ENCODE measurements around the gene TBX6. TPM values are rescaled to one million over a fixed set of nuclear protein-coding genes. Genes with fewer than 3 reads are reported as not detected.

Gene TBX6
- total and polyA plus RNA-seq, 2 of the 4 experiments (the other 2 are of a cell fraction) = 0.10 TPM; not detected in 1

DNA sequence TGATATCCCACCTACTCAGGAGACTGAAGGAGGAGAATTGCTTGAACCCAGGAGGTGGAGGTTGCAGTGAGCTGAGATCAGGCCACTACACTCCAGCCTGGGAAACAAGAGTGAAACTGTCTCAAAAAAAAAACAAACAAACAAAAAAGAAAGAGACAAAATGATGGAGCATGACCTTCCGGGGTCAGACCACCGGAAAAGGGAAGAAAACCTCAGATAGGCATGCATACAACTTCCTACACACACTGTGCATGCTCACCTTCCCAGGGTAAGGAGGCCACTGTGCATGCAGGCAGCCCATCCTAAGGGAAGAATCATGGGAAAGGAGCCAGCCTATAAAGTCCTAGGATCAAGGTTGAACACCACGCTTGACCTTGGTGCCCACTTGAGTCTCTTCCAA, 40.9 kb upstream of the TBX6 start:
- Histone ChIP-seq H3K56ac (ENCODE audit: extremely low read depth, insufficient read depth, low read length) (no peak overlapping the region), H3K23ac (ENCODE audit: low read depth, low read length) (no peak overlapping the region), H3K79me1 (ENCODE audit: low read depth in 1 of 2, low read length in 2 of 2) (no peaks in the 10 kb centered on the region), H3K27ac (ENCODE audit: insufficient read depth, low read length) (no peak overlapping the region), H3K9me1 (ENCODE audit: insufficient read depth, low read length) (peaks cover 7% of the 10 kb centered on the region; the same call in 1 of the 2 replicates), H4K8ac (ENCODE audit: low read depth in 2 of 2, low read length in 2 of 2) (no peak overlapping the region), H2AK5ac (ENCODE audit: low read depth, low read length) (no peak overlapping the region), H3K4me2 (ENCODE audit: low read depth, low read length) (no peak overlapping the region), H2BK120ac (ENCODE audit: low read depth, low read length) (no peak overlapping the region), H2BK15ac (ENCODE audit: low read depth, low read length) (no peak overlapping the region), H3K36me3 (ENCODE audit: control insufficient read depth, insufficient read depth, low read length) (no peaks in the 10 kb centered on the region), H3K9me3 (ENCODE audit: control insufficient read depth, insufficient read depth, low read length) (no peaks in the 10 kb centered on the region), H4K20me1 (ENCODE audit: insufficient read depth, low read length) (no peaks in the 10 kb centered on the region; the same call in 1 of the 2 replicates), H3K27me3 (ENCODE audit: control insufficient read depth, insufficient read depth, low read length) (peaks cover 7% of the 10 kb centered on the region), H2AK9ac (replicated peaks; ENCODE audit: low read depth, low read length, poor library complexity) (peak overlapping the region; percentile 28), H3K4me1 (ENCODE audit: control insufficient read depth, insufficient read depth, low read length) (peaks cover 4% of the 10 kb centered on the region; the same call in 1 of the 2 replicates), H2BK20ac (ENCODE audit: low read depth, low read length) (no peak overlapping the region), H3K18ac (ENCODE audit: low read depth, low read length) (no peak overlapping the region), H3K4me3 (ENCODE audit: insufficient read depth, low read depth, low read length) (no peak overlapping the region), H2AFZ (replicated peaks; ENCODE audit: low read length, poor library complexity) (no peak overlapping the region), H4K5ac (ENCODE audit: low read depth, low read length) (no peak overlapping the region), H3K4ac (ENCODE audit: low read depth, low read length) (no peak overlapping the region), H3K14ac (replicated peaks; ENCODE audit: low read depth, low read length) (no peak overlapping the region), H2BK5ac (ENCODE audit: low read depth, low read length, poor library complexity, severe bottlenecking) (no peak overlapping the region), H4K91ac (ENCODE audit: insufficient read depth, low read depth, low read length) (no peak overlapping the region), H3K9ac (ENCODE audit: low read depth, low read length) (no peak overlapping the region)
- ChIA-PET CTCF (no interaction called here), POLR2A (ENCODE audit: unreplicated experiment) (no interaction called here)
- in situ Hi-C loops (cut with MboI; ENCODE audit: low sequenced_read_pairs) (no loop called here), intact Hi-C loops (cut with micrococcal nuclease) (no loop called here), dilution Hi-C loops (cut with HindIII; ENCODE audit: low sequenced_read_pairs, unreplicated experiment) (no loop called here)
- TF ChIP-seq RFX5 (IDR thresholded peaks at IDR 0.05; ENCODE audit: low read depth, low read length) (no peak), MXI1 (IDR thresholded peaks at IDR 0.05; ENCODE audit: borderline replicate concordance, low read depth, low read length) (no peak), SMC3 (IDR thresholded peaks at IDR 0.05; ENCODE audit: low read depth, low read length) (no peak), CEBPB (IDR thresholded peaks at IDR 0.05; ENCODE audit: low read depth, low read length) (no peak), RCOR1 (IDR thresholded peaks at IDR 0.05; ENCODE audit: insufficient replicate concordance, low read length) (no peak), MAFK (IDR thresholded peaks at IDR 0.05; ENCODE audit: low read depth, low read length) (no peak)
- TF ChIP-seq, protein P1, sequence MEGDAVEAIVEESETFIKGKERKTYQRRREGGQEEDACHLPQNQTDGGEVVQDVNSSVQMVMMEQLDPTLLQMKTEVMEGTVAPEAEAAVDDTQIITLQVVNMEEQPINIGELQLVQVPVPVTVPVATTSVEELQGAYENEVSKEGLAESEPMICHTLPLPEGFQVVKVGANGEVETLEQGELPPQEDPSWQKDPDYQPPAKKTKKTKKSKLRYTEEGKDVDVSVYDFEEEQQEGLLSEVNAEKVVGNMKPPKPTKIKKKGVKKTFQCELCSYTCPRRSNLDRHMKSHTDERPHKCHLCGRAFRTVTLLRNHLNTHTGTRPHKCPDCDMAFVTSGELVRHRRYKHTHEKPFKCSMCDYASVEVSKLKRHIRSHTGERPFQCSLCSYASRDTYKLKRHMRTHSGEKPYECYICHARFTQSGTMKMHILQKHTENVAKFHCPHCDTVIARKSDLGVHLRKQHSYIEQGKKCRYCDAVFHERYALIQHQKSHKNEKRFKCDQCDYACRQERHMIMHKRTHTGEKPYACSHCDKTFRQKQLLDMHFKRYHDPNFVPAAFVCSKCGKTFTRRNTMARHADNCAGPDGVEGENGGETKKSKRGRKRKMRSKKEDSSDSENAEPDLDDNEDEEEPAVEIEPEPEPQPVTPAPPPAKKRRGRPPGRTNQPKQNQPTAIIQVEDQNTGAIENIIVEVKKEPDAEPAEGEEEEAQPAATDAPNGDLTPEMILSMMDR (conservative IDR thresholded peaks at IDR 0.05; ENCODE audit: low read depth, low read length) = no peak
- DNase-seq (no peak), ATAC-seq (ENCODE audit: low read depth) (no peak)
- WGBS, 2 experiments (ENCODE audit: extremely low coverage in 2 of 2, insufficient read length in 1 of 2) = no CpG with 5 or more reads among the region's 3 CpGs
- BruUV-seq (replicated peaks) = no TSS peak
